Measurements from ENCODE around the gene ACSL1. TPM values are rescaled to one million over a fixed set of nuclear protein-coding genes. Genes with fewer than 3 reads are reported as not detected.

Gene ACSL1
- total RNA-seq, 2 experiments from 2014 or later, result 17.1 to 17.2 TPM

GRCh38 chr4:184712322-184712721 is 113.4 kb downstream of the ACSL1 start:
- peaks cover 58% of the 10 kb centered on the region for H3K36me3 Mint-ChIP-seq (ENCODE audit: low read depth)
- H3K27me3 Mint-ChIP-seq, result no peaks in the 10 kb centered on the region
- POLR2A ChIA-PET, result no interaction called here
- no peaks in the 10 kb centered on the region for H3K9me3 Mint-ChIP-seq (ENCODE audit: low read depth)
- intact Hi-C loops (cut with DNase I, micrococcal nuclease), result no loop called here
- no peak overlapping the region for H3K27ac Mint-ChIP-seq
- DNase-seq, result no peak
- no peak for ATAC-seq
- H3K4me1 Mint-ChIP-seq, result no peaks in the 10 kb centered on the region
- no peak overlapping the region for H3K4me3 Mint-ChIP-seq
- CTCF ChIA-PET, result no interaction called here

DNA sequence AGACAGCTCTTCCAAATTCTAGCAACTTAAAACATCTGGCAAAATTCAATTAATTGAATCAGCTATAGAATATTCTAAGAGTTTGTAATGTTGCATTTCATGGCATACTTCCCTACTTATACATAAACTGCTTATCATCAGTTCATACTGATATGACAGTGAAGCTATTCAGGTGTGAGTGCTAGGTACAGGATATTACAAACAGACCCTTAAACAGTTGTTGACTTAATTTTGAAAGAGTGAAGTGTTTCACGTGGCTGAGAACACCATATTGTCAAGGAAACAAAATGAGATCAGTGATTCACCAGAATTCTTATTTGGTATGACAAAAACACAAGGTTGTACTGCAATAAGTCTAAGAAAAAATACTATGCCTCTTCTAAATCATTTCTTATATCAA is 119.3 kb downstream of the ACSL1 start:
- H3K4me1 Mint-ChIP-seq, result peaks cover 11% of the 10 kb centered on the region
- ATAC-seq (peak; percentile 61), DNase-seq (no peak)
- H3K36me3 Mint-ChIP-seq (ENCODE audit: low read depth), result peaks cover 68% of the 10 kb centered on the region
- ChIA-PET POLR2A (no interaction called here), CTCF (interaction anchor here (1.9 kb wide), 1 partner anchor 10 kb away, joined by 4 read pairs; no protein-coding TSS in a partner anchor)
- H3K27me3 Mint-ChIP-seq, result no peaks in the 10 kb centered on the region
- no peak overlapping the region for H3K4me3 Mint-ChIP-seq
- no peaks in the 10 kb centered on the region for H3K9me3 Mint-ChIP-seq (ENCODE audit: low read depth)
- intact Hi-C loops (cut with DNase I, micrococcal nuclease), result no loop called here
- no peak overlapping the region for H3K27ac Mint-ChIP-seq

DNA sequence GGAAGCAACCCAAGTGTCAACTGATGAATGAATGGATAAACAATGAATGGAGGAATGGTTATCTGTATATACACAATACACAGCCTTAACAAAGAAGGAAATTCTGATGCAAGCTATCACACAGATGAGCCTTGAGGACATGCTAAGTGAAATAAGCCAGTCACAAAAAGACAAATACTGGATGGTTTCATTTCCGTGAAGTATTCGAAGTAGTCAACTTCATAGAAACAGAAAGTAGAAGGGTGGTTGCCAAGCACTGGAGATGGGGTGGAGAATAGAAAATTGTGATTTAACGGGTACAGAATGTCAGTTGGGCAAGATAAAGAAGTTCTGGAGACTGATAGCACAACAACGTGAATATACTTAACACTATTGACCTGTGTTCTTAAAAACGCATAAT is 120.1 kb downstream of the ACSL1 start:
- no peak for DNase-seq
- peaks cover 11% of the 10 kb centered on the region for H3K4me1 Mint-ChIP-seq
- ChIA-PET POLR2A (no interaction called here), CTCF (interaction anchor here (1.9 kb wide), 1 partner anchor 9 kb away, joined by 4 read pairs; no protein-coding TSS in a partner anchor)
- peak; percentile 87 for ATAC-seq
- no peaks in the 10 kb centered on the region for H3K27me3 Mint-ChIP-seq
- no peak overlapping the region for H3K4me3 Mint-ChIP-seq
- H3K36me3 Mint-ChIP-seq (ENCODE audit: low read depth), result peaks cover 71% of the 10 kb centered on the region
- H3K27ac Mint-ChIP-seq, result peak overlapping the region; percentile 26
- H3K9me3 Mint-ChIP-seq (ENCODE audit: low read depth), result no peaks in the 10 kb centered on the region
- intact Hi-C loops (cut with DNase I, micrococcal nuclease), result no loop called here

Small RNA genes within 50 kb of the gene (microRNA-seq; reads per million reads assigned to microRNA genes)
- gene MIR3945 (ENCODE audit: borderline replicate concordance), result 1.1 reads per million

Other genes starting within 250 kb of the ACSL1 start
- gene CASP3, start 176.5 kb downstream of the ACSL1 start, total RNA-seq, result 10 to 100 TPM; 44.3 to 65.7 TPM
- 10 to 100 TPM; 20.4 to 24.3 TPM for gene PRIMPOL, start 176.2 kb downstream of the ACSL1 start, total RNA-seq
- 10 to 100 TPM; 87.7 to 88.4 TPM for gene CENPU, start 91.9 kb downstream of the ACSL1 start, total RNA-seq
- gene HELT, start 192.5 kb upstream of the ACSL1 start, total RNA-seq, result not detected

Data from activated CD4-positive, alpha-beta T cell treated with anti-CD3 and anti-CD28 coated beads for 36 hours (primary cell).